Osteoblast (primary cell): Measurements from ENCODE around the gene CYP4Z1. TPM values are rescaled to one million over a fixed set of nuclear protein-coding genes. Genes with fewer than 3 reads are reported as not detected.
A peak's percentile ranks its signal among the peaks of the same experiment; 100 is the strongest.
"Not testable (repeated sequence)": the region's sequence is repeated elsewhere in the genome, so short reads cannot be mapped to it uniquely, and the experiment has no call there.

Source experiments
- DNase-seq: peaks from one replicate; pipeline ENCODE4 v3.0.0; 2011; ENCODE audit warnings: low spot score, mixed read lengths; ENCODE audit not compliant: insufficient read length; ENCODE audit errors: missing footprints
- H2AFZ ChIP-seq: 2 replicates; pipeline ENCODE4 v1.6.0; 2011; ENCODE audit warnings: mild to moderate bottlenecking, low read length
- H3K27ac ChIP-seq: 2 replicates; pipeline ENCODE4 v1.5.1; 2011; ENCODE audit warnings: mild to moderate bottlenecking, low read depth, low read length, moderate library complexity
- H3K27me3 ChIP-seq: 2 replicates; pipeline ENCODE4 v1.6.0; 2012; ENCODE audit warnings: mild to moderate bottlenecking, control low read depth, inconsistent platforms, low read length, moderate library complexity; ENCODE audit not compliant: insufficient read depth
- H3K36me3 ChIP-seq: 2 replicates; pipeline ENCODE4 v1.5.1; 2011; ENCODE audit warnings: mild to moderate bottlenecking, low read length, control low read depth, moderate library complexity; ENCODE audit not compliant: insufficient read depth
- H3K4me1 ChIP-seq: 2 replicates; pipeline ENCODE4 v1.5.1; 2011; ENCODE audit warnings: mild to moderate bottlenecking, low read length, control low read depth, moderate library complexity; ENCODE audit not compliant: insufficient read depth
- H3K4me2 ChIP-seq: 2 replicates; pipeline ENCODE4 v1.6.0; 2011; ENCODE audit warnings: mild to moderate bottlenecking, low read length; ENCODE audit not compliant: insufficient read depth
- H3K4me3 ChIP-seq: fragments of 200-600 bp; sonication (generic); 3 replicates; pipeline ENCODE4 v1.5.1; 2012; ENCODE audit warnings: mild to moderate bottlenecking, low read length, inconsistent platforms; ENCODE audit not compliant: insufficient read depth
- H3K79me2 ChIP-seq: 2 replicates; pipeline ENCODE4 v1.6.0; 2012; ENCODE audit warnings: mild to moderate bottlenecking, low read length, control low read depth, inconsistent platforms; ENCODE audit not compliant: insufficient read depth
- H3K9me3 ChIP-seq: 2 replicates; pipeline ENCODE4 v1.5.1; 2011; ENCODE audit warnings: low read depth, low read length, control low read depth
- H4K20me1 ChIP-seq: 2 replicates; pipeline ENCODE4 v1.6.0; 2012; ENCODE audit warnings: mild to moderate bottlenecking, low read length, control low read depth; ENCODE audit not compliant: insufficient read depth
- total RNA-seq: library from RNA; depleted of rRNA; stranded (reverse); fragments of >200 nt; gene quantifications from 2 replicates; pipeline ENCODE4 v1.2.3, GENCODE V29; 2012
- TF ChIP-seq, protein P1 (sequence below): IDR thresholded peaks from 2 replicates; pipeline ENCODE4 v1.5.1; 2011; ENCODE audit warnings: mild to moderate bottlenecking, low read depth, low read length, moderate library complexity; ENCODE audit errors: extremely low read depth

CYP4Z1 gene
- total RNA-seq, 1 donor: not detected

DNA sequence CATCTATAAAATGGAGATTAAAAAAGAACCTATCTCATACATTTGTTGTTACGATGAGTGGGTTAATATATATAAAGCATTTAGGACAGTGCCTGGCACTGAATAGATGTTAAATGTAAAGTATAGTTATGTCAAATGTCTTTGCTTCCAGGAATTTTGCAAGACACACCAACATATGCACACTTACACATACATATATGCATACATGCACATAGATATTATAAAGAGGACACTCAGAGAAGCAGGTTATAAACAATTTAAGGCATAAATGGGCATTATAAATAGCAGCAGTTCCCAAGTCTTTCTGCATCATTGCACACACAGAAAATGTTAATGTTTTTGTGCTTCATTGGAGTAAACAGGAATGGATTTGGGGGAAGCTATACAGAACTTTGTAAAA lies 30.3 kb upstream of the CYP4Z1 start:
- no peaks in the 10 kb centered on the region for H3K36me3 ChIP-seq
- no peak overlapping the region for H2AFZ ChIP-seq
- no peaks in the 10 kb centered on the region for H3K4me1 ChIP-seq
- TF ChIP-seq, protein P1, sequence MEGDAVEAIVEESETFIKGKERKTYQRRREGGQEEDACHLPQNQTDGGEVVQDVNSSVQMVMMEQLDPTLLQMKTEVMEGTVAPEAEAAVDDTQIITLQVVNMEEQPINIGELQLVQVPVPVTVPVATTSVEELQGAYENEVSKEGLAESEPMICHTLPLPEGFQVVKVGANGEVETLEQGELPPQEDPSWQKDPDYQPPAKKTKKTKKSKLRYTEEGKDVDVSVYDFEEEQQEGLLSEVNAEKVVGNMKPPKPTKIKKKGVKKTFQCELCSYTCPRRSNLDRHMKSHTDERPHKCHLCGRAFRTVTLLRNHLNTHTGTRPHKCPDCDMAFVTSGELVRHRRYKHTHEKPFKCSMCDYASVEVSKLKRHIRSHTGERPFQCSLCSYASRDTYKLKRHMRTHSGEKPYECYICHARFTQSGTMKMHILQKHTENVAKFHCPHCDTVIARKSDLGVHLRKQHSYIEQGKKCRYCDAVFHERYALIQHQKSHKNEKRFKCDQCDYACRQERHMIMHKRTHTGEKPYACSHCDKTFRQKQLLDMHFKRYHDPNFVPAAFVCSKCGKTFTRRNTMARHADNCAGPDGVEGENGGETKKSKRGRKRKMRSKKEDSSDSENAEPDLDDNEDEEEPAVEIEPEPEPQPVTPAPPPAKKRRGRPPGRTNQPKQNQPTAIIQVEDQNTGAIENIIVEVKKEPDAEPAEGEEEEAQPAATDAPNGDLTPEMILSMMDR: no peak
- H3K79me2 ChIP-seq: no peaks in the 10 kb centered on the region
- H3K9me3 ChIP-seq: no peaks in the 10 kb centered on the region
- H3K27ac ChIP-seq: no peak overlapping the region
- H3K27me3 ChIP-seq: no peaks in the 10 kb centered on the region
- no peak for DNase-seq
- H3K4me2 ChIP-seq: no peak overlapping the region
- H4K20me1 ChIP-seq: no peaks in the 10 kb centered on the region
- H3K4me3 ChIP-seq: no peak overlapping the region

DNA sequence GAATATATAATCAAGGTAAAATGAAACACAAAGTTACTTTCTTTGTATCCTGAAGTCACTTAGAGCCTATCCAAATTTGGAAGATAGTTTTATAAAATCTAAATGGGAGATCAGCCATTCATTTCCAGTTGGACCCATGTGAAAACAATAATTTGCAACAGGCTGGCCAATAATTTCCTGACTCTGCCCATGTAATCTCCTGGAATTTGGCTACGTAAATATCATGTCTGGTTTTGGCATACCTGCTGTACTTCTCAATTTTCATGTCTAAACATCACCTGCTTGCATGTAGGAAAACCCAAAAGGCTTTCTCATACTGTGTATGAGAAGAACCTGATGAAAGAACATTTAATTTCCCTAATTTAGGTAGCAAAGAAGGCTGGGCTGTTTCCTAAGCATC lies 7.7 kb upstream of the CYP4Z1 start:
- Histone ChIP-seq H3K9me3 (no peaks in the 10 kb centered on the region), H3K4me3 (no peak overlapping the region), H4K20me1 (no peaks in the 10 kb centered on the region), H3K36me3 (no peaks in the 10 kb centered on the region), H3K27ac (no peak overlapping the region), H3K4me2 (no peak overlapping the region), H2AFZ (no peak overlapping the region), H3K79me2 (no peaks in the 10 kb centered on the region), H3K27me3 (no peaks in the 10 kb centered on the region), H3K4me1 (no peaks in the 10 kb centered on the region)
- no peak for DNase-seq
- TF ChIP-seq, protein P1: no peak

DNA sequence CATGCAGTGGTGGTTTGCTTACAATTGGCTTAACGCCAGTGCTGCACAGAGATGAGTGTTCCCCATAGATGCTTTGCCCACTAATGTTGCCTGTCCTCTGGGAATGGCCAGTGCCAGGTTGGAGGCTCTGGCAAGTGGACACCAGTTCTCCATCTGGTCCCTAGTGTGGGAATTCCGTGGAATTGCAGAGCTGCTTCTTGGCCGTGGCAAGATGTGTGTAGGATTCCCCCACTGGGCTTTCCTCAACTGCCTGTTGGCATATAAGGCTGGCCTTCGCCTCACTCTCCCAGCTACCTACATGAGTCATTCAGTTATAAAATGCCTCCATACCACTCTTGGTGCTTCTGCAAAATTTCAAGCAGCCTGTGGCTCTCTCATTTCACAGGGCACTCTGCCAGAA lies 2.0 kb downstream of the CYP4Z1 start:
- not testable (repeated sequence) for DNase-seq, H3K27me3 ChIP-seq, H3K36me3 ChIP-seq

DNA sequence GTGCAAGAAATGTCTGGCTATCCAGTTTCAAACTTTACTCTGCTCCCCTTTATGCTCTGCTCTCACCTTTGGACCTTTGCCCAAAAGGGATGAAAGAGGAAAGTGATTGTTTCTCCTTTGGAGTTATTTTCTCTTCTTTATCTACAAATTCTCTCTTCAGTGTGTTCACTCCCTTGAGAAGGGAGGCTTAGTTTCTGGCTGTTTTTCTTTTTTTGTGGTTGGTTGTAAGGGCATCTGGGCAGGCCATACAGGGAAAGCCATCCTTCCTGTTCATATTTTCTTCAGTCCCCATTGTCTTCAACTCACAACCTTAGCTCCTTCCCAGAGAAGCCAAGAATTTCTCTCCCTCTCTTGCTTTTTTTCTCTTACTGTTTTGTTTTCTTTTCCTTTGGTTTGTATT lies 2.5 kb downstream of the CYP4Z1 start:
- H3K4me2 ChIP-seq, H3K27ac ChIP-seq, H3K9me3 ChIP-seq, H3K79me2 ChIP-seq, H3K36me3 ChIP-seq, H3K27me3 ChIP-seq, H3K4me1 ChIP-seq, H3K4me3 ChIP-seq, DNase-seq, H2AFZ ChIP-seq, H4K20me1 ChIP-seq: not testable (repeated sequence)

More for the DNA sequence above, 2.0 kb downstream of the CYP4Z1 start:
- H2AFZ ChIP-seq, H4K20me1 ChIP-seq, H3K4me1 ChIP-seq, H3K4me3 ChIP-seq, H3K4me2 ChIP-seq, H3K27ac ChIP-seq, H3K79me2 ChIP-seq, H3K9me3 ChIP-seq: not testable (repeated sequence)

DNA sequence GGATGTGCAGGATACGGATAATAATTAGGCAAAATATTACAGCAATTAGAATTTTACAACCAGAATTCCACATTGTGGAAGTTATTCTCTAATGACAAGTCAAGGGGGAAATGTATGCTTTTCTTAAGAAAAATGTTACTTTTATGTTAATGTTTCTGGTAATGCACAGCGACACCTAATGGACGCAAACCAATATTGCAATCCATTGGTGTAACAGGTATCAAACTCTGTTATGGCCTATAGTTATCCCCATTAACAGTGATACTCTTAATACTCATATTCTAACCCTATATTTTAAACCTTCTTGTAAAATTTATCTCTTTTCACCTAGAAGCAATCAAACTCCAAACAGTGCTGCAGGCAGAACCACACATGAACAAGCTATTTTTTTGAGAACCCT lies 22.3 kb downstream of the CYP4Z1 start:
- not testable (repeated sequence) for H3K79me2 ChIP-seq, H3K4me2 ChIP-seq, H3K4me3 ChIP-seq, H2AFZ ChIP-seq, DNase-seq, H3K27me3 ChIP-seq, H3K4me1 ChIP-seq, H3K27ac ChIP-seq, H4K20me1 ChIP-seq, H3K36me3 ChIP-seq, H3K9me3 ChIP-seq
- TF ChIP-seq, protein P1: peak; percentile 32

DNA sequence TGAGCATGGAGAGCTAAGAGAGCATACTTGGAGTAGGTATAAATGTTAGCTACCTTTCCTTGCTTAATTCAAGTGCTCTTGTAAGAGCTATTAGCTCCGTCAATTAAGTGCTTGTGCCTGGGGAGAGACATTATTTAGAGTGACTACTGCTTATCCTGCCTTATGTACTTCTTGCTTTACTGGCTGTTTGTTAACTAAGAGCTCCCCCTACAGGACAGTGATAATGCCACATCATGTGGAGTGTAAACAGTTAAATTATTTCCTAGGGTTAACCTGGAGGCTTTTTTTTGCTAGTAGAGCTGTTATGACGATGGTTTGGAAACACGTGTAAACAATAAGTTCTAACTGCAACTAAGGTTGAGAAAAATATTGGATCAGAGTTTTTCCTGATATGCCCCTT lies 24.4 kb downstream of the CYP4Z1 start:
- not testable (repeated sequence) for H4K20me1 ChIP-seq, H3K27me3 ChIP-seq, H3K79me2 ChIP-seq, H3K4me2 ChIP-seq, H3K4me3 ChIP-seq, H2AFZ ChIP-seq, H3K27ac ChIP-seq, H3K9me3 ChIP-seq, H3K36me3 ChIP-seq, H3K4me1 ChIP-seq, DNase-seq
